Natural killer cell (primary cell): ENCODE results near the gene CBR3. TPM values are rescaled to one million over a fixed set of nuclear protein-coding genes. Genes with fewer than 3 reads are reported as not detected.

Experiments
- ATAC-seq, 3 donors: fragments of 150-1000 bp in 2 of 3; fragments of 200-7000 bp in 1 of 3; cut with Tn5 transposase; 1 replicate in 1 of 3; 2 replicates in 2 of 3; pipeline ENCODE4 v1.10.0; 2021; ENCODE audit warnings: mild to moderate bottlenecking in 2 of 3, moderate library complexity in 2 of 3
- DNase-seq, 2 donors: peaks; one replicate each; pipeline versions ENCODE4 v3.0.0 to v3.0.0-alpha.2; 2013 to 2021; ENCODE audit warnings: mixed read lengths in 1 of 2
- H3K27ac ChIP-seq: one replicate; pipeline ENCODE4 v1.5.1; 2013; ENCODE audit warnings: mild to moderate bottlenecking, low read length
- H3K27me3 ChIP-seq: one replicate; pipeline ENCODE4 v1.6.1; 2013; ENCODE audit warnings: low read length; ENCODE audit not compliant: control insufficient read depth, insufficient read depth
- H3K36me3 ChIP-seq: one replicate; pipeline ENCODE4 v1.6.1; 2013; ENCODE audit warnings: low read length; ENCODE audit not compliant: control insufficient read depth, insufficient read depth
- H3K4me1 ChIP-seq: one replicate; pipeline ENCODE4 v1.6.1; 2013; ENCODE audit warnings: low read length; ENCODE audit not compliant: control insufficient read depth, insufficient read depth
- H3K4me3 ChIP-seq: one replicate; pipeline ENCODE4 v1.5.1; 2013; ENCODE audit warnings: low read length
- H3K9me3 ChIP-seq: one replicate; pipeline ENCODE4 v1.6.1; 2013; ENCODE audit warnings: low read length; ENCODE audit not compliant: control insufficient read depth, insufficient read depth
- H3K27ac Mint-ChIP-seq, 2 donors: one replicate each; pipeline ENCODE4 v1.8.0; 2022; ENCODE audit warnings: mild to moderate bottlenecking in 2 of 2, mixed read lengths in 2 of 2, moderate library complexity in 1 of 2
- H3K27me3 Mint-ChIP-seq, 2 donors: one replicate each; pipeline ENCODE4 v1.8.0; 2022; ENCODE audit warnings: low read depth in 2 of 2, mixed read lengths in 2 of 2
- H3K36me3 Mint-ChIP-seq: one replicate; pipeline ENCODE4 v1.8.0; 2022; ENCODE audit warnings: mixed read lengths
- H3K4me1 Mint-ChIP-seq, 2 donors: one replicate each; pipeline ENCODE4 v1.8.0; 2022; ENCODE audit warnings: mixed read lengths in 2 of 2
- H3K4me3 Mint-ChIP-seq: one replicate; pipeline ENCODE4 v1.8.0; 2022; ENCODE audit warnings: mild to moderate bottlenecking, moderate library complexity, mixed read lengths
- H3K9me3 Mint-ChIP-seq, 2 donors: one replicate each; pipeline ENCODE4 v1.8.0; 2022; ENCODE audit warnings: mixed read lengths in 2 of 2
- WGBS: methylation state at CpG from one replicate; pipeline ENCODE4 v1.1.7; 2013; ENCODE audit warnings: missing lambda C conversion rate; ENCODE audit not compliant: insufficient coverage; 5-methylcytosine and 5-hydroxymethylcytosine counted together
- intact Hi-C: fragments of 100-400 bp; cut with micrococcal nuclease; formaldehyde crosslinking; loops from one replicate; pipeline ENCODE4 v1.14.2; 2022
- total RNA-seq, 4 donors: library from RNA; stranded (reverse); fragments of 120-200 nt in 1 of 4; gene quantifications; one replicate each; pipeline versions ENCODE4 v1.2.3 to v1.2.4, GENCODE V29; 2013 to 2022
- TF ChIP-seq, protein P1 (sequence below): fragments of 200-600 bp; IDR thresholded peaks from one replicate; pipeline ENCODE4 v1.8.0; 2022; ENCODE audit warnings: antibody characterized with exemption

The CBR3 gene
- total RNA-seq, 3 donors from 2014 or later (not counting 1 experiment from before 2014, with no cell fraction given): 0.95 to 1.5 (median 1.2) TPM

DNA sequence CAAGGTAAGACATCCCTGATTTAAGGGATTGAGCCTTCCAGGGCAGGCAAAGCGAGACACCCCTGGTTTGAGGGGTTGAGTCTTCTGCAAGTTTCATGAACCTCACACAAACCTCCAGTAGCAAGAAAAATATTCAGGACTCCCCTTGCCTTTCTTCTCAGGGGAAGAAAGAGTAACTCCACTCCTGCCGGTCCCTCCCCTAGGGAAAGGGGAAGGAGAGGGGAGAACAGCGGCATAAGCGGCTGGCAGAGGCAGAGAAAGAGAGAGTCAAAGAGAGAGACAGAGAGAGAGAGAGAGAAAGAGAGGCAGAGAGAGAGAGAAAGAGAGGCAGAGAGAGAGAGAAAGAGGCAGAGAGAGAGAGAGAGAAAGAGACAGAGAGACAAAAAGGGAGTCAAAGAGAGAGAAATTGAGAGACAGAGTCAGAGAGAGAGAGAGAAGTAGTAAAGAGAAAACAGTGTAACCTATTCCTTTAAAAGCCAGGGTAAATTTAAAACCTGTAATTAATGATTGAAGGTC, 29.5 kb upstream of the CBR3 start:
- peaks cover 40 to 88% of the 10 kb centered on the region in 2 donors for H3K27me3 Mint-ChIP-seq
- TF ChIP-seq, protein P1, sequence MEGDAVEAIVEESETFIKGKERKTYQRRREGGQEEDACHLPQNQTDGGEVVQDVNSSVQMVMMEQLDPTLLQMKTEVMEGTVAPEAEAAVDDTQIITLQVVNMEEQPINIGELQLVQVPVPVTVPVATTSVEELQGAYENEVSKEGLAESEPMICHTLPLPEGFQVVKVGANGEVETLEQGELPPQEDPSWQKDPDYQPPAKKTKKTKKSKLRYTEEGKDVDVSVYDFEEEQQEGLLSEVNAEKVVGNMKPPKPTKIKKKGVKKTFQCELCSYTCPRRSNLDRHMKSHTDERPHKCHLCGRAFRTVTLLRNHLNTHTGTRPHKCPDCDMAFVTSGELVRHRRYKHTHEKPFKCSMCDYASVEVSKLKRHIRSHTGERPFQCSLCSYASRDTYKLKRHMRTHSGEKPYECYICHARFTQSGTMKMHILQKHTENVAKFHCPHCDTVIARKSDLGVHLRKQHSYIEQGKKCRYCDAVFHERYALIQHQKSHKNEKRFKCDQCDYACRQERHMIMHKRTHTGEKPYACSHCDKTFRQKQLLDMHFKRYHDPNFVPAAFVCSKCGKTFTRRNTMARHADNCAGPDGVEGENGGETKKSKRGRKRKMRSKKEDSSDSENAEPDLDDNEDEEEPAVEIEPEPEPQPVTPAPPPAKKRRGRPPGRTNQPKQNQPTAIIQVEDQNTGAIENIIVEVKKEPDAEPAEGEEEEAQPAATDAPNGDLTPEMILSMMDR: no peak
- H3K9me3 ChIP-seq: no peaks in the 10 kb centered on the region
- H3K9me3 Mint-ChIP-seq: no peaks in the 10 kb centered on the region
- H3K36me3 ChIP-seq: no peaks in the 10 kb centered on the region
- ATAC-seq (no peak), DNase-seq (no peak)
- H3K27ac Mint-ChIP-seq: no peak overlapping the region
- H3K36me3 Mint-ChIP-seq: no peaks in the 10 kb centered on the region
- H3K4me1 ChIP-seq: peaks cover 8% of the 10 kb centered on the region
- H3K4me1 Mint-ChIP-seq: peaks cover 6 to 7% of the 10 kb centered on the region in 2 donors
- 53% methylated on average over 4 of the region's 4 CpGs for WGBS
- no peak overlapping the region for H3K27ac ChIP-seq
- intact Hi-C loops: no loop called here
- peaks cover 13% of the 10 kb centered on the region for H3K27me3 ChIP-seq
- no peak overlapping the region for H3K4me3 ChIP-seq
- H3K4me3 Mint-ChIP-seq: no peak overlapping the region

DNA sequence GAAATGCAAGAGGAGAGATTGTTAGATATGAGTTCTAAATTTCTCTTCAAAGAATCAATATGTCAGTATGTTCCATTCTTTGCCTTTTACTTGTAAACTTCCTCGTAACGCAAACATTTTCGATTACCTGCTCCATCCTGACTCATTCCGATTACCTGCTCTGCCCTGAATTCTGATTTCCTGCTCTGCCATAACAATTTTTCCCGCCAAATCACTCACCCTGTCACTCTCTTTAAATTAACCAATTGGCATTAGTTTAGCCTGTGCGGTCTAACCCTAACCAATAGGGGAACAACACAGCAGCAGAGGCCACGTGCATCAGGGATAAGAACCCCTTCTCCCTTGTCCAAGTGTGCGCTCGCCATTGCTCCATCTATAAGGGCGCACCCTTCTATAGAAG, 25.0 kb upstream of the CBR3 start:
- ATAC-seq (no peak), DNase-seq (no peak)
- H3K36me3 Mint-ChIP-seq: no peaks in the 10 kb centered on the region
- Histone ChIP-seq H3K9me3 (no peaks in the 10 kb centered on the region), H3K27me3 (peaks cover 10% of the 10 kb centered on the region), H3K36me3 (no peaks in the 10 kb centered on the region), H3K4me1 (peaks cover 23% of the 10 kb centered on the region), H3K4me3 (no peak overlapping the region), H3K27ac (no peak overlapping the region)
- TF ChIP-seq, protein P1: no peak
- 92% methylated on average over 7 of the region's 10 CpGs for WGBS
- no peak overlapping the region for H3K27ac Mint-ChIP-seq
- H3K4me3 Mint-ChIP-seq: no peak overlapping the region
- intact Hi-C loops: no loop called here
- H3K4me1 Mint-ChIP-seq: peaks cover 20 to 21% of the 10 kb centered on the region in 2 donors
- H3K27me3 Mint-ChIP-seq: peaks cover 26 to 59% of the 10 kb centered on the region in 2 donors
- H3K9me3 Mint-ChIP-seq: no peaks in the 10 kb centered on the region

DNA sequence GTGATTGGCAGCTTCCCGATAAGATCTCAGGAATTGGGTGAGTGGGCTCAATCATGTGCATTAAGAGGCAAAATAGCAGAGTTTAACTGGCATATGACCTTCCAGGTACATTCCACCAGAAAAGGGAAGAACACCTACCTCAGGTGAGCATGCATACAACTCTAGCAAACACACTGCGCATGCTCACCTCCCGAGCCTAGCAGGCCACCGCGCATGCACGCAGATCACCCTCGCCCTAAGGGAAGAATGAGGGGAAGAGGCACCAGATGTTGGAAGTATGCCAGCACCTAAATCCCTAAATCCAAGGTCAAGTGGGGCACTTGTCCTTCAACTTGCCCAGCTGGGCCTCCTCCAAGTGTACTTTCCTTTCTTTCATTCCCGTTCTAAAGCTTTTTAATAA, 23.6 kb upstream of the CBR3 start:
- ATAC-seq (no peak), DNase-seq (no peak)
- H3K36me3 Mint-ChIP-seq: no peaks in the 10 kb centered on the region
- H3K27me3 Mint-ChIP-seq: peaks cover 16 to 46% of the 10 kb centered on the region in 2 donors
- Histone ChIP-seq H3K4me3 (no peak overlapping the region), H3K27me3 (no peaks in the 10 kb centered on the region), H3K4me1 (peaks cover 28% of the 10 kb centered on the region), H3K27ac (no peak overlapping the region), H3K9me3 (no peaks in the 10 kb centered on the region), H3K36me3 (no peaks in the 10 kb centered on the region)
- intact Hi-C loops: no loop called here
- TF ChIP-seq, protein P1: no peak
- no peak overlapping the region for H3K27ac Mint-ChIP-seq
- H3K4me3 Mint-ChIP-seq: no peak overlapping the region
- peaks cover 18 to 20% of the 10 kb centered on the region in 2 donors for H3K4me1 Mint-ChIP-seq
- WGBS: 99% methylated on average over 7 of the region's 8 CpGs
- H3K9me3 Mint-ChIP-seq: no peaks in the 10 kb centered on the region
